GM23338 (cell line): ENCODE results near the gene ZNF101. TPM values are rescaled to one million over a fixed set of nuclear protein-coding genes. Genes with fewer than 3 reads are reported as not detected.

Source experiments
- ATAC-seq: fragments of 200-7000 bp; cut with Tn5 transposase; 3 replicates; pipeline ENCODE4 v1.9.1; 2020
- DNase-seq: peaks from one replicate; pipeline ENCODE4 v3.0.0-alpha.2; 2015; ENCODE audit warnings: low spot score
- H2AFZ ChIP-seq: fragments of 200-600 bp; sonication (generic); 2 replicates; pipeline ENCODE4 v1.8.0; 2016; ENCODE audit warnings: antibody characterized with exemption, mild to moderate bottlenecking, moderate library complexity
- H3F3A ChIP-seq: fragments of 200-600 bp; sonication (generic); replicated peaks from 2 replicates; pipeline ENCODE4 v1.8.0; 2017; ENCODE audit warnings: antibody characterized with exemption, mixed run types, low read depth
- H3K27ac ChIP-seq: fragments of 200-600 bp; sonication (generic); 2 replicates; pipeline ENCODE4 v1.6.1; 2016; ENCODE audit warnings: low read depth
- H3K27me3 ChIP-seq: fragments of 200-600 bp; sonication (generic); 2 replicates; pipeline ENCODE4 v1.8.0; 2016; ENCODE audit warnings: mild to moderate bottlenecking, mixed run types, moderate library complexity; ENCODE audit not compliant: insufficient read depth
- H3K36me3 ChIP-seq: fragments of 200-600 bp; sonication (generic); 2 replicates; pipeline ENCODE4 v1.8.0; 2016; ENCODE audit warnings: mild to moderate bottlenecking; ENCODE audit not compliant: insufficient read depth
- H3K4me1 ChIP-seq: fragments of 200-600 bp; sonication (generic); 2 replicates; pipeline ENCODE4 v1.8.0; 2016; ENCODE audit warnings: mild to moderate bottlenecking, moderate library complexity; ENCODE audit not compliant: insufficient read depth
- H3K4me2 ChIP-seq: fragments of 200-600 bp; sonication (generic); 2 replicates; pipeline ENCODE4 v1.7.1; 2017; ENCODE audit warnings: mixed run types
- H3K4me3 ChIP-seq: fragments of 200-600 bp; sonication (generic); 2 replicates; pipeline ENCODE4 v1.6.1; 2016; ENCODE audit warnings: mixed run types
- H3K79me2 ChIP-seq: fragments of 200-600 bp; sonication (generic); replicated peaks from 2 replicates; pipeline ENCODE4 v1.8.0; 2017; ENCODE audit warnings: mild to moderate bottlenecking; ENCODE audit not compliant: insufficient read depth
- H3K9me2 ChIP-seq: fragments of 200-600 bp; sonication (generic); 2 replicates; pipeline ENCODE4 v1.8.0; 2017; ENCODE audit not compliant: insufficient read depth
- H4K20me1 ChIP-seq: fragments of 200-600 bp; sonication (generic); replicated peaks from 2 replicates; pipeline ENCODE4 v1.8.0; 2017; ENCODE audit warnings: mild to moderate bottlenecking; ENCODE audit not compliant: insufficient read depth
- H3K27ac Mint-ChIP-seq: 2 replicates; pipeline ENCODE4 v1.8.0; 2020; ENCODE audit warnings: inconsistent platforms, mild to moderate bottlenecking, moderate library complexity, mixed read lengths
- H3K27me3 Mint-ChIP-seq: 3 replicates; pipeline ENCODE4 v1.8.0; 2022; ENCODE audit warnings: low read depth, mild to moderate bottlenecking, moderate library complexity, mixed read lengths, inconsistent platforms; ENCODE audit not compliant: insufficient read depth, poor library complexity
- H3K36me3 Mint-ChIP-seq: 3 replicates; pipeline ENCODE4 v1.8.0; 2021; ENCODE audit warnings: low read depth, mild to moderate bottlenecking, inconsistent platforms, moderate library complexity, mixed read lengths
- H3K4me1 Mint-ChIP-seq: 3 replicates; pipeline ENCODE4 v1.8.0; 2020; ENCODE audit warnings: mild to moderate bottlenecking, inconsistent platforms, mixed read lengths
- H3K4me3 Mint-ChIP-seq: 3 replicates; pipeline ENCODE4 v1.8.0; 2021; ENCODE audit warnings: moderate library complexity, mild to moderate bottlenecking, inconsistent platforms, mixed read lengths
- H3K9me3 Mint-ChIP-seq: 3 replicates; pipeline ENCODE4 v1.8.0; 2020; ENCODE audit warnings: moderate library complexity, mild to moderate bottlenecking, inconsistent platforms, mixed read lengths
- CREB1 ChIP-seq: fragments of 250-450 bp; sonication (Bioruptor Pico); IDR thresholded peaks from 2 replicates; pipeline ENCODE4 v1.5.0; 2020; ENCODE audit warnings: low read depth, mild to moderate bottlenecking, moderate library complexity
- EZH2phosphoT487 ChIP-seq: fragments of 200-600 bp; sonication (generic); IDR thresholded peaks from one replicate; pipeline ENCODE4 v1.8.1; 2018; ENCODE audit warnings: antibody characterized with exemption; ENCODE audit not compliant: unreplicated experiment
- JUNB ChIP-seq: IDR thresholded peaks from one replicate; pipeline ENCODE4 v1.6.1; 2016; ENCODE audit warnings: antibody characterized with exemption; ENCODE audit not compliant: unreplicated experiment
- POLR2AphosphoS5 ChIP-seq: IDR thresholded peaks from 2 replicates; pipeline ENCODE4 v1.6.1; 2016; ENCODE audit warnings: antibody characterized with exemption, low read depth
- STAT1 ChIP-seq: IDR thresholded peaks from one replicate; pipeline ENCODE4 v1.6.1; 2016; ENCODE audit warnings: antibody characterized with exemption; ENCODE audit not compliant: unreplicated experiment
- polyA plus RNA-seq: library from polyadenylated mRNA; unstranded; fragments of >200 nt; fragmentation: Nextera tagmentation; extraction: Ambion mirVana; gene quantifications from 2 replicates; pipeline ENCODE4 v1.2.1, GENCODE V29; 2016
- total RNA-seq: library from RNA; depleted of rRNA; stranded (reverse); fragments of >200 nt; shearing (Covaris generic); gene quantifications from 2 replicates; pipeline ENCODE4 v1.2.3, GENCODE V29; 2014
- TF ChIP-seq, protein P1 (sequence below): fragments of 250-450 bp; sonication (Bioruptor Pico); IDR thresholded peaks from 2 replicates; pipeline ENCODE4 v1.5.0; 2020; ENCODE audit warnings: mild to moderate bottlenecking, moderate library complexity
- TF ChIP-seq, protein P2 (sequence below), 2 experiments: fragments of 200-600 bp in 1 of 2; sonication (generic) in 1 of 2; conservative IDR thresholded peaks; 2 replicates each; pipeline versions ENCODE4 v1.5.1 to v1.6.1; 2016 to 2017; ENCODE audit warnings: antibody characterized with exemption in 2 of 2, low read depth in 2 of 2, mild to moderate bottlenecking in 2 of 2, moderate library complexity in 1 of 2

The ZNF101 gene
- total and polyA plus RNA-seq, 2 experiments from 2014 or later = 46.4 to 47.9 TPM

GRCh38 chr19:19650331-19650730 is 18.3 kb upstream of the ZNF101 start (continued):
- TF ChIP-seq, protein P1, sequence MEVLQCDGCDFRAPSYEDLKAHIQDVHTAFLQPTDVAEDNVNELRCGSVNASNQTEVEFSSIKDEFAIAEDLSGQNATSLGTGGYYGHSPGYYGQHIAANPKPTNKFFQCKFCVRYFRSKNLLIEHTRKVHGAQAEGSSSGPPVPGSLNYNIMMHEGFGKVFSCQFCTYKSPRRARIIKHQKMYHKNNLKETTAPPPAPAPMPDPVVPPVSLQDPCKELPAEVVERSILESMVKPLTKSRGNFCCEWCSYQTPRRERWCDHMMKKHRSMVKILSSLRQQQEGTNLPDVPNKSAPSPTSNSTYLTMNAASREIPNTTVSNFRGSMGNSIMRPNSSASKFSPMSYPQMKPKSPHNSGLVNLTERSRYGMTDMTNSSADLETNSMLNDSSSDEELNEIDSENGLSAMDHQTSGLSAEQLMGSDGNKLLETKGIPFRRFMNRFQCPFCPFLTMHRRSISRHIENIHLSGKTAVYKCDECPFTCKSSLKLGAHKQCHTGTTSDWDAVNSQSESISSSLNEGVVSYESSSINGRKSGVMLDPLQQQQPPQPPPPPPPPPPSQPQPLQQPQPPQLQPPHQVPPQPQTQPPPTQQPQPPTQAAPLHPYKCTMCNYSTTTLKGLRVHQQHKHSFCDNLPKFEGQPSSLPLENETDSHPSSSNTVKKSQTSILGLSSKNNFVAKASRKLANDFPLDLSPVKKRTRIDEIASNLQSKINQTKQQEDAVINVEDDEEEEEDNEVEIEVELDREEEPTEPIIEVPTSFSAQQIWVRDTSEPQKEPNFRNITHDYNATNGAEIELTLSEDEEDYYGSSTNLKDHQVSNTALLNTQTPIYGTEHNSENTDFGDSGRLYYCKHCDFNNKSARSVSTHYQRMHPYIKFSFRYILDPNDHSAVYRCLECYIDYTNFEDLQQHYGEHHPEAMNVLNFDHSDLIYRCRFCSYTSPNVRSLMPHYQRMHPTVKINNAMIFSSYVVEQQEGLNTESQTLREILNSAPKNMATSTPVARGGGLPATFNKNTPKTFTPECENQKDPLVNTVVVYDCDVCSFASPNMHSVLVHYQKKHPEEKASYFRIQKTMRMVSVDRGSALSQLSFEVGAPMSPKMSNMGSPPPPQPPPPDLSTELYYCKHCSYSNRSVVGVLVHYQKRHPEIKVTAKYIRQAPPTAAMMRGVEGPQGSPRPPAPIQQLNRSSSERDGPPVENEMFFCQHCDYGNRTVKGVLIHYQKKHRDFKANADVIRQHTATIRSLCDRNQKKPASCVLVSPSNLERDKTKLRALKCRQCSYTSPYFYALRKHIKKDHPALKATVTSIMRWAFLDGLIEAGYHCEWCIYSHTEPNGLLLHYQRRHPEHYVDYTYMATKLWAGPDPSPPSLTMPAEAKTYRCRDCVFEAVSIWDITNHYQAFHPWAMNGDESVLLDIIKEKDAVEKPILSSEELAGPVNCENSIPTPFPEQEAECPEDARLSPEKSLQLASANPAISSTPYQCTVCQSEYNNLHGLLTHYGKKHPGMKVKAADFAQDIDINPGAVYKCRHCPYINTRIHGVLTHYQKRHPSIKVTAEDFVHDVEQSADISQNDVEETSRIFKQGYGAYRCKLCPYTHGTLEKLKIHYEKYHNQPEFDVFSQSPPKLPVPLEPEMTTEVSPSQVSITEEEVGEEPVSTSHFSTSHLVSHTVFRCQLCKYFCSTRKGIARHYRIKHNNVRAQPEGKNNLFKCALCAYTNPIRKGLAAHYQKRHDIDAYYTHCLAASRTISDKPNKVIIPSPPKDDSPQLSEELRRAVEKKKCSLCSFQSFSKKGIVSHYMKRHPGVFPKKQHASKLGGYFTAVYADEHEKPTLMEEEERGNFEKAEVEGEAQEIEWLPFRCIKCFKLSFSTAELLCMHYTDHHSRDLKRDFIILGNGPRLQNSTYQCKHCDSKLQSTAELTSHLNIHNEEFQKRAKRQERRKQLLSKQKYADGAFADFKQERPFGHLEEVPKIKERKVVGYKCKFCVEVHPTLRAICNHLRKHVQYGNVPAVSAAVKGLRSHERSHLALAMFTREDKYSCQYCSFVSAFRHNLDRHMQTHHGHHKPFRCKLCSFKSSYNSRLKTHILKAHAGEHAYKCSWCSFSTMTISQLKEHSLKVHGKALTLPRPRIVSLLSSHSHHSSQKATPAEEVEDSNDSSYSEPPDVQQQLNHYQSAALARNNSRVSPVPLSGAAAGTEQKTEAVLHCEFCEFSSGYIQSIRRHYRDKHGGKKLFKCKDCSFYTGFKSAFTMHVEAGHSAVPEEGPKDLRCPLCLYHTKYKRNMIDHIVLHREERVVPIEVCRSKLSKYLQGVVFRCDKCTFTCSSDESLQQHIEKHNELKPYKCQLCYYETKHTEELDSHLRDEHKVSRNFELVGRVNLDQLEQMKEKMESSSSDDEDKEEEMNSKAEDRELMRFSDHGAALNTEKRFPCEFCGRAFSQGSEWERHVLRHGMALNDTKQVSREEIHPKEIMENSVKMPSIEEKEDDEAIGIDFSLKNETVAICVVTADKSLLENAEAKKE = no peak
- TF ChIP-seq JUNB = no peak

- Mint-ChIP-seq H3K36me3 (peaks cover 78% of the 10 kb centered on the region), H3K27ac (no peak overlapping the region), H3K4me3 (no peak overlapping the region), H3K4me1 (no peaks in the 10 kb centered on the region), H3K27me3 (peaks cover 16% of the 10 kb centered on the region), H3K9me3 (no peaks in the 10 kb centered on the region)
- Histone ChIP-seq H3F3A (no peaks in the 10 kb centered on the region), H4K20me1 (peaks cover 6% of the 10 kb centered on the region; the same call in 1 of the 2 replicates), H2AFZ (no peak overlapping the region), H3K4me2 (no peak overlapping the region), H3K4me3 (no peak overlapping the region), H3K4me1 (no peaks in the 10 kb centered on the region), H3K79me2 (no peaks in the 10 kb centered on the region), H3K27ac (no peak overlapping the region), H3K9me2 (no peaks in the 10 kb centered on the region), H3K27me3 (no peaks in the 10 kb centered on the region), H3K36me3 (peaks cover 18% of the 10 kb centered on the region)
- DNase-seq (no peak), ATAC-seq (no peak)
- TF ChIP-seq STAT1 (no peak), POLR2AphosphoS5 (no peak), CREB1 (no peak), EZH2phosphoT487 (no peak), JUNB (no peak)
- TF ChIP-seq, protein P1 = no peak
- TF ChIP-seq, protein P2, sequence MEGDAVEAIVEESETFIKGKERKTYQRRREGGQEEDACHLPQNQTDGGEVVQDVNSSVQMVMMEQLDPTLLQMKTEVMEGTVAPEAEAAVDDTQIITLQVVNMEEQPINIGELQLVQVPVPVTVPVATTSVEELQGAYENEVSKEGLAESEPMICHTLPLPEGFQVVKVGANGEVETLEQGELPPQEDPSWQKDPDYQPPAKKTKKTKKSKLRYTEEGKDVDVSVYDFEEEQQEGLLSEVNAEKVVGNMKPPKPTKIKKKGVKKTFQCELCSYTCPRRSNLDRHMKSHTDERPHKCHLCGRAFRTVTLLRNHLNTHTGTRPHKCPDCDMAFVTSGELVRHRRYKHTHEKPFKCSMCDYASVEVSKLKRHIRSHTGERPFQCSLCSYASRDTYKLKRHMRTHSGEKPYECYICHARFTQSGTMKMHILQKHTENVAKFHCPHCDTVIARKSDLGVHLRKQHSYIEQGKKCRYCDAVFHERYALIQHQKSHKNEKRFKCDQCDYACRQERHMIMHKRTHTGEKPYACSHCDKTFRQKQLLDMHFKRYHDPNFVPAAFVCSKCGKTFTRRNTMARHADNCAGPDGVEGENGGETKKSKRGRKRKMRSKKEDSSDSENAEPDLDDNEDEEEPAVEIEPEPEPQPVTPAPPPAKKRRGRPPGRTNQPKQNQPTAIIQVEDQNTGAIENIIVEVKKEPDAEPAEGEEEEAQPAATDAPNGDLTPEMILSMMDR (conservative IDR thresholded peaks at IDR 0.05; ENCODE audit: low read depth in 2 of 2) = no peak
These were observed 17.6 kb upstream of the ZNF101 start for GRCh38 chr19:19651076-19651475.
